NCI-H460 (cell line): ENCODE data around the gene C3. TPM values are rescaled to one million over a fixed set of nuclear protein-coding genes. Genes with fewer than 3 reads are reported as not detected.
"Not testable (repeated sequence)": the region's sequence is repeated elsewhere in the genome, so short reads cannot be mapped to it uniquely, and the experiment has no call there.

Experiments used
- DNase-seq: peaks from one replicate; pipeline ENCODE4 v3.0.0-alpha.2; 2016; ENCODE audit warnings: low read depth; ENCODE audit errors: extremely low read depth
- total RNA-seq: library from RNA; depleted of rRNA; stranded (reverse); fragments of >200 nt; shearing (Covaris generic); gene quantifications from 2 replicates; pipeline ENCODE4 v1.2.3, GENCODE V29; 2014

The C3 gene
- total RNA-seq, 1 experiment from 2014 or later: 3.5 TPM

DNA sequence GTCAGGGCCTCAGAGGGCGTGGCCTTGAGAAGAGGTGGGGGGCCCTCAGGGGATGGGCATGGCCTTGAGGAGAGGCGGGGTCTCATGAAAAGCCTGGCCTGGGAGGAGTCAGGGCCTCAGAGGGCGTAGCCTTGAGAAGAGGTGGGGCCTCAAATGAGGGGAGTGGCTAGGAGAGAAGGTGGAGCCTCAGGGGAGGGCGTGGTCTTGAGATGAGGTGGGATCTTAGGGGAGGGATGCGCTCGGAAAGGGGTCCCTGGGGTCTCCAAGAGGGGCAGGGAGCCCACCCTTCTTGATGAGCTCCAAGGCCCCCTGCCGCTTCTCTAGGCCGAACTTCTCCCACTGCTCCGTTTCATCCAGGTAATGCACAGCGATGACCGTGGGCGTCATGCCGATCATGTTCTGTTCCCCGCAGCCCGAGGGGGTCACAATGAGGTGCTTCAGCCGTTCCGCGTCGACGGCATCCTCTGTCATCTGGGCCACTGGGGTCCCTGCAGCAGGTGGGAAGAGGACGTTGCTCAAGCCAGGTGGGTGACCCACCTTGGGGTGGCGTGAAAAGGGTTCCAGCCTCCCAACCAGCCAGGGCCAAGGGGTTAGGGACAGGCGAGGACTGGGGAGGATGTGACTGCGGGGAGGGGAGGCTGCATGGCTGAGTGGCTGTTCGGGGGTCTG lies 26.2 kb downstream of the C3 start:
- no peak for DNase-seq

DNA sequence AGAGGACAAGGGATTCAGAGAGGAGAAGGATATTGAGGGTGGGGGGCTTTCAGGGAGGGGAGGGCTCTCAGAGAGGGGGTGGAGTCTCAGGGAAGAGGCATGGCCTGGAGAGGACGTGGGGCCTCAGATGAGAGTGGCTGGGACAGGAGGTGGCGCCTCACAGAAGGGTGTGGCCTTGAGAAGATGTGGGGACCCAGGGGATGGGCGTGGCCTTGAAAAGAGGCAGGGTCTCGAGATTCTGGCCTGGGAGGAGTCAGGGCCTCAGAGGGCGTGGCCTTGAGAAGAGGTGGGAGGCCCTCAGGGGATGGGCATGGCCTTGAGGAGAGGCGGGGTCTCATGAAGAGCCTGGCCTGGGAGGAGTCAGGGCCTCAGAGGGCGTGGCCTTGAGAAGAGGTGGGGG lies 26.8 kb downstream of the C3 start:
- DNase-seq: no peak

DNA sequence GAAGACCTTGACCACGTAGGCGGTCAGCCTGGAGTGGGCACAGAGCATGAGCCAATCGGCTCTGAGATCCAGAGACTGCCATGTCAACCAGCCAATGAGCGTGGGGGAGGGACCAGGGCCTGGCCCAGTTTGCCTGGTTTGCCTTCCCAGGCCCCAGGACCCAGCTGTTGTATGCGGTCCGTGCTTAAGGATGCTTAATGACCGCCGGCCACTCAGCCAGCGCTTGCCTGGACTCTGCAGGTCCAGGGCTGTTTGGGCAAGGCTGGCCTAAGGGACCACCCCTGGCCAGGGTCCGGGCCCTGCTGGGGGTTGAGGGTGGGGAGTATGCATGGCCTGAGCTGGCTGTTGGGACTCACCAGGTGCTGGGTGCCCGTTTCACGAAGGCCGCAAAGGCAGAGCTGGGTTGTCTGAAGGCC lies 27.4 kb downstream of the C3 start:
- DNase-seq: no peak

DNA sequence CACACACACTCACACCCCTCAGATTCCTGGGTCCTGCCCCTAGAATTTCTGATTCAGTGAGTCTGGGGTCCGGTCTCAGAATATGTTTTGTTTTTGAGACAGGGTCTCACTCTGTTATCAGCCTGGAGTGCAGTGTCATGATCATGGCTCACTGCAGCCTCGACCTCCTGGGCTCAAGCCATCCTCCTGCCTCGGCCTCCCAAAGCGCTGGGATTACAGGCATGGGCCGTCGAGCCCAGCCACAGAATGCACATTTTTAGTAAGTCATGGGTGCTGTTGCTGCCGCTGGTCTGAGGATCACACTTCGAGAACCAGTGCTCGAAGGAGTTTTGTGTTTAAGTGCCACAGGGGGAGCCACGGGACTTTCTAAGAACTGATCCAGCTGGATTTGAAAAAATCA lies 28.4 kb downstream of the C3 start:
- DNase-seq: no peak

DNA sequence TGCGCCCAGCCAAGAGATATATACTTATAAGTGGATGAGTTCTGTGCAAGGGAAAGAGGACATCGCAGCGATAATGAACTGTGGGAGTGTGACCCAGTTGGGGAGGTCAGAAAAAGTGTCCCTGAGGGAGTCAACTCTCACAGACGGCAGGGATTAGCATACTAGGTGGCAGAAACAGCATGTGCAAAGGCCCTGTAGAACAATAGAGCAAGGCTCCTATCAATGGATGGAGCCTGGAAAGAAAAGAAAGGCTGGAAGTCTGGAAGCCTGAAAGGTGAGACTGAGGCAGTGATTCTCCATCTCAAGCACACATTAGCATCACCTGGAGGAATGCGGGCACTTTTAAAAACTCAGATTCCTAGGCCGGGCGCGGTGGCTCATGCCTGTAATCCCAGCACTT lies 29.1 kb downstream of the C3 start:
- no peak for DNase-seq

DNA sequence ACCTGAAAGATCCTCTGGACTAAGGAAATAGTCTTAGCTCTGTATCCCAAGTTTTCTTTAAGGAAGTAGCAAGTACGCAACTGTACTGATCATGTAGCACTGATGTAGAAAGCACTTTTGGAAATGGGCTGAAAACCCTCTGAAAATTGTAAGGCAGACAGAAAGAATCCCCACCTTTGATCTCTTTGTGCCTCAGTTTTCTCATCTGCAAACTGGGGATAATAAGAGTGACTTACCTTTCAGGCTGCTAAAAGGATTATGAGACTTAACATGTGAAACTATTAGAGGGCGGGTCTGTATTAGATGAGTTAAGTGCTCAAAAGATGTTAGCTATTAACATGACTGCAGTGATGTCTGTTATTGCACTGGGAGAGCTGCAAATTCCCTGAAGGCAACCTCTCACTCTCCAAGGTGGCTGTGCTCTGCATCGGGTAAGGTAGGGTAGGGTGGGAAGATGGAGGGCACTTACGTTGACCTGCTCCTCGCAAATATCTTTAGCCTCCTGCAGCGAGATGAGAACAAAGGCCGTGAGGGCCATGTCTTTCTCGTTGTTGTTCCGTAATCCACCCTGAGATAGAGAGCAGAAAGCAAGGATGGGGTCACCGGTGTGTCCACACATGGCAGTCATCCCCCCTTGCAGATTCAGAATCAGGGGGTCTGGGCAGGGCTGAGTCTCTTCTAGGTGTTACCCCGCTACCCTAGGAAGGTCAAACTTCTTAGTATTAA lies 30.1 kb downstream of the C3 start:
- DNase-seq: no peak

DNA sequence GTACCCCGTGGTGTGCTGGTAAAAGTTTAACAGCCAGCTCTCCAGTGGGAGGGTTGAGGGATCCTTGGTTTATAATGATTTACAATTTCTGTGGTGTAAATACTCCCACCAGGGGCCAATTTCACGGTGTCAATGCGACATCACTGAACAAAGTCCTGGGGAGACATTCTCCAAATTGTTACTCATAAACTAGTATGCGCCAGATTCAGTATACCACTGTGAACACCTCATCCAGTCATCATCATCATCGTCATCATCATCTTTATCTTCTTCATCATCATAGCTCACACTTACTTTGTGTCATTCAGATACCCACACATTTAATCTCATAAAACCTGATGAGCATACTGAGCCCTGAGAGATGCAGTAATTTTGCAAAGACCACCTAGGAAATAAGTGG lies 33.3 kb downstream of the C3 start:
- DNase-seq: no peak

DNA sequence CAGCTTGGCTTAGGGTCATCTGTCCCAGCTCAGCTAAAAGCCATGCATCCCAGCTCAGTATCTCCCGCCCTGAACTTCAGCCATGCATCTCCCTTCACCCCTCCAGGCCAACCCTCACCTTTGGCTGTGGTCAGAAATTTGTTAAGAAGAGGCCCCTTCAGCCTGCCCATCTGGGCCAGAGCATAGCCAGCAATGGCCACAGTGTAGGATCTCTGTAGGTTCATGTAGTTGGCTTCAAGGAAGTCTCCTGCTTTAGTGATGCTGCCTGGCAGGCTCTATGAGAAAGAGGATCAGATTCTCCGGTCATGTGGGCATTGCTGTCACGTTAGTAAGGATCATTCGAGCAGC lies 33.8 kb downstream of the C3 start:
- DNase-seq: no peak

DNA sequence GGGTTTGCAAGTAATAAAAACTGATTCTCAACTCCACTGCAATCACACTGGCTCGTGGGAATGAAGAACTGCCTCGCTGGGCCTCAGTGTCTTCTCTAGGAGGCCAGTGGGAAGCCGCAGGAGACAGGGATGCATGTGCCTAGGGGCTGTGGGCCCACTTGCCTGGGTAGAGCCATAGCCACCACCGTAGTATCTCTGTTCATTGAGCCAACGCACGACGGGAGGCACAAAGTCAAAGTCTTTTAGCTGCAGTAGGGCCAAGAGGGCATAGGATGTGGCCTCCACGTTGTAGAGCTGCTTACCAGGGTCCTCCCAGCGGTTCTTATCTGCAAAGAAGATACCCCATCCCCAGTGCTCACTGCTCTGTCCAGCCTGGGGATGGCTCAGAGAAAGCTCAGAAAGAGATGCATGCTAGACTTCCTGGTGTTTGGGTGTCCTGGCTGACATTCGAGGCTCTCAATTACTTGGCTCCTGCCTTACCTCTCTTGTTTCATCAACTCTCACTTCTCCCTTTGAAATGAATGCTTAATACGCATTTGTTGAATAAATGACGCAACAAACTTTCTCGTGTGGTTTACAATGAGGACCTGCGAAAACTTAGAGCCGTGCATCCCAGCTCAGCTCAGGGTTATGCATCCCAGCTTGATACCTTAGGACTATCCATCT lies 34.4 kb downstream of the C3 start:
- DNase-seq: no peak

DNA sequence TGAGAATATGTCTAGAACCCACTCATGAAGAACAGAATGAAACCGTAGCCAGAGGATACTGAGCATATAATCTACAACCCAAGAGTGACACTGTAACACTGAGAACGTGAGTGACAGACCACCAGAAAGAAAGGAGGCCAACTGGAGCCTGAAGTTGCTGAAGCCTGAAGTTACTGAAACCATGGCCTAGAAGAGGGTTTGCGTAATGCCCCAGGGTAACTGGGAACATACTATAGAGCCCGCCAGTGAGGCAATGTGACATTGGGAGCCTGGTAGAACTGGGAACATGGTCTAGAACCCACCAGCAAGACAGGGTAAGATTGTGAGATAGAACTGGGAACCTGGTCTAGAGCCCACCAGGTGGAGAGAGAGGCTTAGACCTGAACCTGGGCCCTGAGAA lies 35.0 kb downstream of the C3 start:
- no peak for DNase-seq

DNA sequence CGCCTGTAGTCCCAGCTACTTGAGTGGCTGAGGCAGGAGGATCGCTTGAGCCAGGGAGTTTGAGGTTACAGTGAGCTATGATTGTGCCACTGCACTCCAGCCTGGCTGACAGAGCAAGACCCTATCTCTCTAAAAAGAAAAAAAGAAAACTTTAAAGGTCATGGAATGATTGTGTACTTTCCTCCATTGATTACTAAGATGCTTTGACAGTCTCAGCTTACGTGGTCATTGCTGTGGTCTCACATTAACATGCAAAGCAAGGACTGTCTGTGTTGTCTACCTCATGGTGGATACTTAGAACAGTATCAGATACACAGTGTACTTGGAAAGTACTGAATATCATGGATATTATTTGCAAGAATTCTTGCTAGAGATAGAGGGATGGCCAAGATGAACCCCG lies 36.5 kb downstream of the C3 start:
- no peak for DNase-seq

DNA sequence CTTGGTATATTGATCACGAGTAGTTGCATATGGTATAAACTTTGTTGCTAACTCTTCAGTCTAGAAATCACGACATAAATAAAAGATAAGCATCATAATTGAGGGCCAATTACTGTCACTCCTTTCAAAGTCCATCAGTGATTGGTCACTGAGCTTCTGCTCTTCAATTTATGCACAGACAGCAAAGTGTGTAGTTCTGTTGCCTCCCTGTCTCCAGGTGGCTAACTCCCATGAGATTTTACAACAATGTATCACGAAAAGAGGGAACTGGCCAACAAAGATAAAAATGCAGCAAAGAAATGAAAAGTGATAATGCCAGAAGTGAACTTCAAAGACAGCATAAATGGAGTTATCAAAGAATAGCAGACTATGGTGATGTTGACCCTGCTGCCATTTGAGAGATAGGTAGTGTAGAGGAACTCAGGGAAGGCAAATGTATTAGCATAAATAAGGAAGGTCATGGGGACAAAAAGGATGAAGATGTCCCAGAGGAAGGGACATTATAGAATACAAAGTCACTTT lies 37.8 kb downstream of the C3 start:
- no peak for DNase-seq

DNA sequence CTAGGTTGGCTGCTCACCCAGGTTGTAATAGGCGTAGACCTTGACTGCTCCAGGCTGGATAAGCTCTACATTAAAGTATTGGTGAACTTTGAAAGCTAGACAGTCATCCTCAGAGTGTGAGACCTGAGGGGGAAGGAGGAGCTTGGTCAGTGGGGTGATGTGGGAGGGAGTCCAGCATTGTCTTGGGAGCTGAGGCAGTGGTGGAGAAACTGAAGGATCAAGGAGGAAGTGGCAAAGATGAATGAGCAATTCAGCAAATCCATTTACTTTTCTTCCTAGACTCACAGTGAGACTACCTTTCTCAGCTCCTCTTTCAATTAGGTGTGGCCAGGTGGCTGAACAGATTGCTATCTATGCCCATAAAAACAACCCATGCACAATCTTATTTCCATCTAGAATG lies 40.3 kb downstream of the C3 start:
- no peak for DNase-seq

DNA sequence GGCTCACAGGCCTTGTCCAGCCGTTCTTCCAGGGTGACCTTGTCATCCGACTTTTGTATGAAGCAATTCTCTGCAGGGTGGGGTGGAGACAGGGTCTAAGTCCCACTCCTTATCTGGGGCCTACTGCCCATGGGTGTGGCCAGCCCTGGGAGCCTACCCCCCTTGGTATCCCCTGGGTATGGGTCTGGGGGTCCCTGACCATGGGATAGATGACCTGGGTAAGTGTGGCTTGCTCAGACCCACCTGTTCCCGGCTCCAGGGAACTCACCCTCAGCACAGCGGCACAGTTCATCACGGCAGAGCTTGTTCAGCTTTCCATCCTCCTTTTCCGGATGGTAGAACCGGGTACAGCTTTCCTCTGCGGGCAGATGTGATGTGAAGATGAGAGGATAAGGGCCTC lies 41.3 kb downstream of the C3 start:
- no peak for DNase-seq

DNA sequence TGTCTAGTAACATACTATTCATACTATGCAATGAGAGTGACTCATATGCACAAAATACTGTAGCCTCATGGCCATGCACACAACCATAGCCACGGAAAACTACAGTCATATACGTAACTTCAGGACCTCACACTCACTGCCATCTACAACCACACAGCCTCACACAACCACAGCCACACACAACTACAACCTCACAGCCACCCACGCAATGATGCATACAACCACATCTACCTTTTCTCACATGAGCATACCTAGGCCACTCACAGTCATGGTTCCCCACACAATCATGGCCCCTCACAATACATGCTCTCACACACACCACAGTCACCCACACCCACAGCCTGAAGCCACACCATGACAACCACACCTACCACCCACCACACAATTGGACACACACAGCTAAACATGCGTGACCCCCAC lies 41.8 kb downstream of the C3 start:
- DNase-seq: no peak

DNA sequence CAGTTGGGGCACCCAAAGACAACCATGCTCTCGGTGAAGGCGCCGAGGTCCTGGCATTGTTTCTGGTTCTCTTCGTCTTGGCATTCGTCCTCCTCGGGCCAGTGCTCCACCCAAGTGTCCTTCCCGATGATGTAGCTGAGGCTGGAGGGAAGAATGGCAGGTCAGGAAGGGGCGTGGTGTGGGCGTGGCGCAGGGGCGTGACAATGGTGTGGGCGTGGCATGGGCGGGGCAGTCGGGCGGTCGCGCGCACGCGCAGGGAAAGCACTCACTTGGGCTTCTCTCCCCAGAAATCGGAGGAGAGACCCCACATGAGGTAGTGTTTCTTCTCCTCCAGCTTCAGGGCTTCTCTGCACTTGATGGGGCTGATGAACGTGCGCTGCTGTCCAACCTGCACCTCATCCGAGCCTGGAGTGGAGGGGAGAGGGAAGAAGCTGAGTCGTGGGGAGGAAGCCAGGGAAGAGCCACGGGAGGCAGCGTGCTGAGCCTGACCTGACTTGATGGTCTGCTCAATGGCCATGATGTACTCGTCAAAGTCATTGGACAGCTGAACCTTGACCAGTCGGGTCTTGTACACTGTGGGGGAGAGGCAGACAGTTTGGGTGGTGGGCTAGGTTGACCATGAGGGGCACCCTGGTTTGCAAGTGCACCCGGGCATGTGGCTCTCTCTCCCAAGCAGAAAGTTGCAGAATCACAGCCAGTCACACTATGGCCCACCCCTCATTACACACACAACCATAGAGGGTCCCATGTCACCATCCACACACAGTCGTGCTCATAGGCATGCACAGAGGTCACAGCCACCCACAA lies 42.4 kb downstream of the C3 start:
- DNase-seq: no peak

DNA sequence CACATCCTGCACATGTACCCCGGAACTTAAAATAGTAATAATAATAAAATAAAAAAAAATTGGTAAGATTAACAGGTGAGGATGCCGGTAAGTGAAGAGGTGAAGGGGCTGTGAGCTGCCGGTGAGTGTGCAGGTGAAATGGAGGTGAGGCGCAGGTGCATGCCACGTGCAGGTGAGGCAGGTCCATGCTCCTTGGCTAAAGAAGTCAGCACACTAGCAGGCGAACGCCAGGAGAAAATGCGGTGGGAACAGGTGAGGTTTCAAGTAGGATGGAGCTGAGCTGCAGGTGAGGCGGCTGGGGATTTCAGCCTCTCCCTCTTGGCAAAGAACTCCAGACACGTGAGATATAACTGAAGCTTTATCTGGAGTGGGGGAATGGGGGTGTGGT lies 43.0 kb downstream of the C3 start:
- DNase-seq: no peak

DNA sequence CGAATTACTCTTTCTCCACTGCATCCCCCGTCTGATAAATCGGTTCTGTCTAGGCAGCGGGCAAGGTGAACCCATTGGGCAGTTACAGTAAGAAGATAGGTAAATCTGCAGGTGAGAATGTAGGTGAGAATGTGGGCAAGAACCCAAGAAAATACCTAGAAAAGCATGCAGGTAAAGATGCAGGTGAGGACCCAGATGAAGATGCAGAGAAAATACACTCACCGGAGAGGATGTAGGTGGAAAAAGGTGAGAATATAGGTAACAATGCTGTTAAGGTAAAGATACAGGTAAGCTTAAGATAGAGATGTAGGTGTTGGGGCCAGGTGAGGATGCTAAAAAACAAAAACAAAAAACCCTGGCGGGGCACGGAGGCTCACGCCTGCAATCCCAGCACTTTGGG lies 44.2 kb downstream of the C3 start:
- no peak for DNase-seq

DNA sequence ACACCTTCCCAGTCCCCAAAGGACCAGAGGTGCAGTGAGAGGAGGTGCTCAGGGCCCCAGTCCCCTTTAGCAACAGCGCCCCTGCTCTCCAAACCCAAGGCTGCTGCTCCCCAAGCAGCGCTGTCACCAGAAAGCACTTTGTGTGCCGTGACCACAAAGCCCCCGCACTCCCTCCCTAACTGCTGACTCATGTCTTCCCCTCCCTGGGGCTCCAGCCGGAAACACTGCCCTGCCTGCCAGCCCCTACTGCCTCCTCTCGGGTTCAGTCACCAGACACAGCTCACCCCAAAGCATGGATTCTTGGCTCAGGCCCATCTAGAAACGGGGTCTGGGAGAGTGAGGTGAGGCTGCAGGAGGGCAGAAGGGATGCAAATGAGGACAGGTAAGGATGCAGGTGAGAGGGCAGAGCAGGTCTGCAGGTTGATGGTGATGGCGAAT lies 45.6 kb downstream of the C3 start:
- peak; percentile 7 for DNase-seq

DNA sequence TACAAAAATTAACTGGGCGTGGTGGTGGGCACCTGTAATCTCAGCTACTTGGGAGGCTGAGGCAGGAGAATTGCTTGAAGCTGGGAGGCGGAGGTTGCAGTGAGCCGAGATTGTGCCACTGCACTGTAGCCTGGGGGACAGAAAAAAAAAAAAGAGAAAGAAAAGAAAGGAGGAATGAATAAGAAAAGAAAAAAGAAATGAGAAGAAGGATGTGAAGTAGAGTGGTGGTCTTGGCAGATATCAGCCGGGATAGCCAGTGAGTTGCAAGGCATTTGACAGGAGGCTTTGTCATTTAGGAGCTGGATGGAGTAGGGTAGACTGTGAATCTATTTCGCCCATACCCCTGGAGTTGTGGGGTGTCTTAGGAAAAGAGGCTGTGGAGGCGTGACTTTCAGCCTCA lies 46.0 kb downstream of the C3 start:
- not testable (repeated sequence) for DNase-seq

DNA sequence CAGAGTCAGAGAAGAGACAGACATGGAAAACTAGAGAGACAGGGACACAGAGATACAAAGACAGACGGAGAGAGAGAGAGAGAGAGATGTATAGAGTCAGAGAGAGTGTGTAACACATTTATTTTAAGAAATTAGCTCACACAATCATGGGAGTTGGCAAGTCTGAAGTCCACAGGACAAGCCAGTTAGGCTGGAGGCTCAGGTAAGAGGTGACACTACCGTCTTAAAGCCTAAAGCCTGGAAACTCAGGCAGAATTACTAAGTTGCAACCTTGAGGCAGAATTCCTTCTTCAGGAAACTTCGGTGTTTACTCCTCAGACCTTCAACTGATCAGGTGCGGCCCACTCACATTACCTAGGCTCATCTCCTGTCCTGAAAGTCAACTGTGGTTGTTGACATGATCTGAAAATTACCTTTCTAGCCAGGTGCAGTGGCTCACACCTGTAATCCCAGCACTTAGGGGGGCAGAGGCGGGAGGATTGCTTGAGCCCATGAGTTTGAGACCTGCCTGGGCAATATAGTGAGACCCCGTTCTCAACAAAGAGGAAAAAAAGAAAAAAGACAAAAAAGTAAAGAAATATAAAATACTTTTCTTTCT lies 47.7 kb downstream of the C3 start:
- no peak for DNase-seq
